Medulla oblongata (tissue), 1 donor: ENCODE data around the gene HEATR1.
A peak's percentile ranks its signal among the peaks of the same experiment; 100 is the strongest.
"Not testable (repeated sequence)": the region's sequence is repeated elsewhere in the genome, so short reads cannot be mapped to it uniquely, and the experiment has no call there.

Experiments used
- DNase-seq: peaks from one replicate; pipeline ENCODE4 v3.0.0-alpha.2; 2015; ENCODE audit errors: extremely low spot score

The HEATR1 gene

DNA sequence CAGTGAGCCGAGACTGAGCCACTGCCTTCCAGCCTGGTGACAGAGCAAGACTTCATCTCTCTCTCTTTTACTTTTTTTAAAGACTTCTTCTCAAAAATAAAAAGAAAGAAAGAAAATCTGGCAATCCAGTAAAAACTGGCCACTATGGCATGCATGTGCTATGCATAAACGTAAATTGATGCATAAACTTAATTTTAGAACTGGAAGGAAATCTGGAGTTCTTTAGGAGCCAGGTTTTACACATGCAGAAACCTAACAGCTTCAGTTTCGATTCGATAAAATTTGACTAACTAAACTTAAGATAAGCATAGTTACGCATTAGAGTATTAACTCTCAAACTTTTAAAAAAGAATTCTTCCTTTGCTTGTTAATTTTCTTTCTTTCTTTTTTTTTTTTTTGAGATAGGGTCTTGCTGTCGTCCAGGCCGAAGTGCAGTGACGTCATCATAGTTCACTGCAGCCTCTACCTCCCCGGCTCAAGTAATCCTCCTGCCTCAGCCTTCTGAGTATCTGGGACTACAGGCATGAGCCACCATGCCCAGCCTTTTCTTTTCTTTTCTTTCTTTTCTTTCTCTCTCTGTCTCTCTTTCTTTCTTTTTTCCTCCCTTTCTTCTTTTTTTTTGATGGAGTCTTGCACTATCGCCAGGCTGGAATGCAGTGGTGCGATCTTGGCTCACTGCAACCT is 92.4 kb downstream of the HEATR1 start:
- no peak for DNase-seq

DNA sequence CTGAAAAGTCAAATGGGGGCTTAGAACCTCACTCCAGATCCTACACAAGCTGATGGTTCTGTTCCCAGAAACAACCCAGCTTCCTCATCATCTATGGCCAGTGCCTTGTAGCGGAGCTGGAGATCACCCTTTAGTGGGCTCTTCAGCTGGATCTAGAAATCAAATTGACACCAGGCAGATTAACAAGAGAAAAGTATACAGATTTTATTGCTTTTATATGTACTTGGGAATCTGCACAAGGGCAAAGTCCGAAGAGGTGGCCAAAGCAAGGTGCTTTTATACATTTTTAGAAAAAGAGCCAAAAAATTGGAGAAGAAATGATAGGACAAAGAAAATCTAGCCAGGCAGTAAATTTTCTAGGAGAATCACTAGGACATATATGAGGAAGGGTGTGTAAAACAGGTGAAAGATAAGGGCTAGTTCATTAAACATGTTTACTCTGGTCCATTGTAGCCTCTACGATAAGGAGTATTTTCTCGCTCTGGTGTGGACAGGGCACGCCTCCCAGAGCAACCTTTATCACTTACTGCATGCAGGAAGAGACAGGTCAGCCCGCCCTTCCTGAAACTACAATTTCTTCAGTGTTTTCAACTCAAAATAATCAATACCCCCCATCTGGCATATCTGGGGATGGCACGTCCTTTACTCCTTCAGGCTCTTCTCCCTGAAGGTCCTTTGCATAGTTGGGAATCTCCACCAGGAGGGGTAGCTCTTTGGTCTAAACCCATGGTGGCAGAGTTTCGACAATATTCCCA is 94.5 kb downstream of the HEATR1 start:
- DNase-seq, result no peak

GRCh38 chr1:236509203-236509602 is 95.1 kb downstream of the HEATR1 start:
- no peak for DNase-seq

GRCh38 chr1:236508593-236509027 is 95.7 kb downstream of the HEATR1 start:
- DNase-seq, result no peak

DNA sequence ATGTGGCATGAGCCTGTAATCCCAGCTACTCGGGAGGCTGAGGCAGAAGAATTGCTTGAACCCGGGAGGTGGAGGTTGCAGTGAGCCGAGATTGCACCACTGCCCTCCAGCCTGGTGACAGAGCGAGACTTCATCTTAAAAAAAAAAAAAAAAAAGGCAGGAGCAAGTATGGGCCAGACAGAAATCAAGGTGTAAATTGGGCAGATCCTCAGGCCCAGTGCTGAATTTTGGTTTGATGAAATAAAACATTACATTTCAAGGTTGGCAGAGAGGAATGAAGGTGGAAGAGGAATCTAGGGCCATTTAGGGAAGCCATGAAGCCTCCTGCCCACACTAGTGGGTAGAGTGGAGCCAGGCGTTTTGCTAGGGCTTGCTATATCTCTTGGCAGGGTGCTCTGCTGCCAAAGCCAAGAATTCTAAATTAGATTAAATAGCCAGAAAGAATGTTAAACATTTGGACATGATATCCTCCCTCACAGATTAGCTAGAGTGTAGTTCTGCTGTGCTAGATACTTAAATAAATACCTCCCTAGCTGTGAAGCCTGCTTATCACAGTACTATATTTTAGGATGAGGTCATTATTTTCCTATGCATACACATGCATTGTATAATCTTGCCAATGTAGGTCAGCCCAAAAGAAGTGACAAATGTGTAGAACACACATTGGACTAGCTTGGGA is 97.2 kb downstream of the HEATR1 start:
- DNase-seq, result no peak

DNA sequence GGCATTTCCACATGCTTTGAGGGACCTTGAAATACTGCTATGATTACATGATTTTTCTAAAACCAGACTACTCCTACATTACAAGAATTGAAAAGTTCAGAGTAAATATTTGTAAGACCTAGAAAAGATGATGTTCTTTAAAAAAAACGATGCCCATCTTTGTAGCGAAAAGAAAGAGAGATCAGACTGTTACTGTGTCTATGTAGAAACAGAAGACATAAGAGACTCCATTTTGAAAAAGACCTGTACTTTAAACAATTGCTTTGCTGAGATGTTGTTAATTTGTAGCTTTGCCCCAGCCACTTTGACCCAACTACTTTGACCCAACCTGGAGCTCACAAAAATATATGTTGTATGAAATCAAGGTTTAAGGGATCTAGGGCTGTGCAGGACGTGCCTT is 100.0 kb downstream of the HEATR1 start:
- not testable (repeated sequence) for DNase-seq

DNA sequence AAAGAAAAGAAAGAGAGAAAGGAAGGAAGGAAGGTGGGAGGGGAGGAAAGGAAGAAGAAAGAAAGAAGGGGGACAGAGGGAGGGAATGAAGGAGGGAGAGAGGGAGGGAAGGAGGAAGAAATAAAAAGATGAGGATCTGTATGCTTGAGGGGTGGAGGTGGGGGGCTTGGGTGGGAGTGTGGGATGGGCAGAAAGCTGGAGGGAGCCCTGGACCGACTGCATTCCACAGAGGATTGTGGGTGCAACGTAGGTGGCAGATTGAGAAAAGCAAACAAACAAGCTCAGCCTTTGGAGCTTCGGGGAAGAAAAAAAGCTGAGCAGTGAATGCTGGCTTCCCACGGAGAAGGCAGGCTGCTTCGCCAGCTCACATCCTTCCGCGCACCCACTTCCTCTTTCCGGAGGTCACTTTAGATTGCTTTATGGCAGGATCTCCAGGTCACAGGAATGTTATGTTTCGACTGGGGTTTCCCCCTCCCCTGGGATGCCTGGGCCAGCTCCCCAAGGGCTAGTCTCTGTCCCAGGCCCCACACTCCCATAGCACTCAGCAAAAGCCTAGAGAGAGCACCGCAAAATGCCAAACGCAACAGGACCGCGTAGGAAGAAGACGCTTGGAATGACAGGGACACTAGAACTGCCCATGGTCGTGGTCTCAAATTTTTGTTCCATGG is 101.2 kb downstream of the HEATR1 start:
- peak; percentile 32 for DNase-seq

DNA sequence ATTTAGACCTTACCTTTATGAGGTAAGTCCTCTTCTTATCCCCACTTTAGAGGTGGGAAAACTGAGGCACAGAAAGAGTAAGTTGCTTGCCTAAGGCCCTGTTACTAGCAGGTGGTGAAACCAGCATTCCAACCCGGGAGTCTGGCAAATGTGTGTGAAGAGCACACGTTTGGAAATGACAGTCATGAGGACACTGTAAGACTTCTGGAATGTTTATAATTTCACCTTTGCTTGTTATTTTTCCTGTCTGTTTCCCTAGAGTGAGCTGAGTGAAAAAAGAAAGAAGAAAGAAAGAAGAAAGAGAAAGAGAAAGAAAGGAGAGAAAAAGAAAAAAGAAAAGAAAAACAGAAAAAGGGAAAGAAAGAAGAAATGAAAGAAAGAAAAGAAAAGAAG is 101.7 kb downstream of the HEATR1 start:
- DNase-seq, result no peak

GRCh38 chr1:236501093-236501492 is 103.2 kb downstream of the HEATR1 start:
- DNase-seq, result no peak
